HG03103 (cell line): ENCODE data around the gene INO80E.
"Not testable (repeated sequence)": the region's sequence is repeated elsewhere in the genome, so short reads cannot be mapped to it uniquely, and the experiment has no call there.

ENCODE experiments used
- ATAC-seq: cut with Tn5 transposase; IDR thresholded peaks from one replicate; pipeline ENCODE4 v1.9.1; 2021; ENCODE audit warnings: low read depth; ENCODE audit not compliant: unreplicated experiment

The INO80E gene

DNA sequence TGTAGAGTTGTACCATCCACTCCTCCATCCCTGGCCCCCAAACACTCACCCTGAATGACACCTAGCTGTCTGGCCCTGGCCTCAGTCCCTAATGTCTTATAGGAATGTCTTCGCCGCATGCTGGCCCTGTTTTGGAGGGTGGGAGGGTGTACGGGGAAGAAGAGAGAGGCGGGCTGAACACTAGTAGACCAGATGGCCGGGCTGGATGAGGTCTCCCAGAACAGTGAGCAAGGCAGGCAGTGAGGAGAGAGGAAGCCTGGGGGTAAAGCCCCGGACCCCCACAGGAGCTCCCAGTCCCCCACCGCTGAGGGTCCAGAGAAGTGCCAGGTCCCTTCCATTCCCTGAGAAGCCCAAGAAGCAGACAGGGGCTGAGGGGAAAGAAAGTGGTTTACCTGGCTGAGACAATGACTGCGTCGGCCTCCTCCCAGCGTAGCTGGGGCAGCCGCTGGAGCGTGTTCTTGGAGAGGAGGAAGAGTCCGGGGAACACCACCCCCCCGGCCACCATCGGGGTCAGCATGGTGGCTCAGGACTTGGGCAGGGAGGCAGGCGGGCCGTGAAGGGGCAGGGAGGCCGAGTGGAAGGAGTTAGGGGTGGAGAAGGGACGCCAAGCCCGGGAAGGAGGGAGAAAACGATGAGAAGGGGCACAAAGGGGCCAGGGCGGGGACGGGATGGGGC is 34.1 kb downstream of the INO80E start:
- ATAC-seq = no peak

DNA sequence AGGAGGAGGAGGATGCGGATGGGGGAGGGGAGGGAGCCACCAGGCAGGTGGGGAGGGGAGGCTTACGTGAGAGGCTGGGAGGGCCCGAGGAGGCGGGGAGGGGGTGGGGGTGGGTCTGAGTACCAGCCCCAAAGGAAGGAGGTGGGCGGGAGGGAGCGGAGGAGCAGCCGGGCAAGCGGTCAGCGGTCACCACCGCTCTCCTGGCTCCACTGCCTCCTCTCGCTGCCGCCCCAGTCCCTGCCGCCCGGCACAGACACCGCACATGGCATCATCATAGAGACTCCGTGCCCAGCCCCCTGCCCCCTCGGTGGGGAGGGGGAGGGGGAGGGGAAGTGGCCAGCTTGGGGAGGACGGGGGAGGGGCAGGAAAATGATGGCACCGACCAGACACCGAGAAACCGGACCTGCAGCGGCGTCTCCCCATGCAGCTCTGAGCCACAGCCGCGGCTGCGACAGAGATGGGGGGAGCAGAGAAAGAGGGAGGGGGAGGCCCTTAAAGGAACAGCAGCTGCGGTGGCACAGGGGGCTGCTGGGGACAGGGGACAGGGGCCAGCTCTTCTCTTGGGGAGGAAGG is 34.9 kb downstream of the INO80E start, which contains the start of gene TLCD3B:
TSS of gene TLCD3B (minus strand) at position 431 of the 573 bp plus-strand sequence. CDS start 744 bp downstream, outside the sequence.
- no peak for ATAC-seq

DNA sequence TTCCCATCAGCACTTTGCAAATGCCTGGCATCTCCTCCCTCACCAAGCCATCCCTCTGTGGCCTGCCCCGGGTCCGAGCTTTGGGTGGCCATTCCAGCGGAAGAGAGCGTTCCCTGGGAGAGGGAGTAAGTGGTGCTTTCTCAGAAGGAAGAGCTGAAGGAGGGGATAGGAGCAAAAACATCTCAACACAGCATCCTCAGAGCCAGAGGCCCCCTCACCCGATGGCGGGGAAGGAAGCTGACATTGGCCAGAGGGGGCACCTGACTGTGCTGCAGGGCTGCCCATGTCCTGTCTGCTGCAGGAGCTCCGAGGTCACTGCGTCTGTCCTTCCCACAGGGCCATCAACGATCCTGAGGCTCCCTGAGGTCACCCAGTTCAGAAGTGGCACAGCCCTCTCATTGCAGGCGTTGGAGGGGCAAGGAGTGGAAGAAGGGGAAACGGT is 35.5 kb downstream of the INO80E start:
- ATAC-seq = no peak

DNA sequence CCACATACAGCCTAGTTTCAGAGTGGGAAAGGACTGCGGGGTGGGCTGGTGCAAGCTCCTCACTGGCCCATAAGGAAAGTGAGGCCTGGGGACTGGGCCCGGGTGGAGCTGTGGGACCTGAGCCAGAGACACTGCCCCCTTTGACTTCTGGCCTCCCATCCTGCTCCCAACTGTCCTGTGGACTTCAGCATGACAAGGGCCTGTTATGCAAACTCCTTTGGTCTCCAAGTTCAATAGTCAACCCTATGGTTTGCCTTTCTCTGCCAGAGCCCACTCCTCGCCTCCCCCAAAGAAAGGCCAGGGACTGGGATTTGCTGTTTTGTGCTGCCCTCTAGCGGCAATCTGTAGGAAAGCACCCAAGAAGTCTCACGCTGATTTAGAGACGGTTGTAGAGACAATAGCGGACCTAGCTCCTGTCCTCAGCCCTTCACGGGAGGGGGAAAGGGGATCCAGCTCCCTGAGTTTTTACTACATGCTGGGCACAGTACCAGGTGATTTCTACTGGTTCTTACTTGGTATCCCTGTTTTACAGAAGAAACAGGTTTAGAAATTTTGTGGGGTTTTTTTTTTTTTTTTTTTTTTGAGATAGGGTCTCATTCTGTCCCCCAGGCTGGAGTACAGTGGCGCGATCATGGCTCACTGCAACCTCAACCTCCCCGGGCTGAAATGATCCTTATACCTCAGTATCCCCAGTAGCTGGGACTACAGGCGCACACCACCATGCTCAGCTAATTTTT is 36.2 kb downstream of the INO80E start:
- ATAC-seq = no peak

DNA sequence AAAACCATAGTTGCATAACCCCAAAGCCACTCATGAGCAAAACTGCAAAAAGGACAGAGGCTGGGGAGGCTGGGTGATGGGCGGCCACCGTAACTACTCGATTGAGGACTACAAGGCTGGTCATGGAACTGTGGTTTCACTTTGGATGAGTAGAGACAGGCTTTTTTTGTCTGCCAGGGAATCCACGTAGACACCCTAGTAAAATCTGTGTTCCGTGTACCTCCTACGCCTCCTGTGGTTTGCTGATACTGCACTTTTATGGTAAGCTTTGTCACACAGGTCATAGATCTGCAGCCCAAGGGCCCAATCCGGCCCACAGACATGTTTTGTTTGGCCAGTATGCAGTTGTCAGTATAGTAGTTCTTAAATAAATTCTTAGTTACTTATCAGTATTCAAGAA is 37.2 kb downstream of the INO80E start:
- no peak for ATAC-seq

DNA sequence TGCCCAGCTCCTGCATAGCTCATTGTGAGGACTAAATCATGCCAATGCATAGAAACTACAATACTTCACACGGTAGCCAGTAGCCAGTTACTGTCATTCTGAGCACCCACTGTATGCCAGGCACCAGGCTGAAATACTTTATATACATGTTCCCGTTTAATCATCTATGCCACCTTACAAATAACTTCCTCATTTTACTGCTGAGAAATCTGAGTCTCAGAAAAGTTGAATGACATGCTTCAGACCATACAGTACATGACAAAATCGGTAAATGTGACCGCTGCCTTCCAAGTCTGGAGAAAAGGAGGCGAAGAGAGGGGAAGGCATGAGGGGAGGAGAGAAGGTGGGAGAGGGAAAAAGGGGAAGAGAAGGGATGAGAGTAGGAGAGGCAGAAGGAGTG is 44.2 kb downstream of the INO80E start:
- ATAC-seq = no peak

DNA sequence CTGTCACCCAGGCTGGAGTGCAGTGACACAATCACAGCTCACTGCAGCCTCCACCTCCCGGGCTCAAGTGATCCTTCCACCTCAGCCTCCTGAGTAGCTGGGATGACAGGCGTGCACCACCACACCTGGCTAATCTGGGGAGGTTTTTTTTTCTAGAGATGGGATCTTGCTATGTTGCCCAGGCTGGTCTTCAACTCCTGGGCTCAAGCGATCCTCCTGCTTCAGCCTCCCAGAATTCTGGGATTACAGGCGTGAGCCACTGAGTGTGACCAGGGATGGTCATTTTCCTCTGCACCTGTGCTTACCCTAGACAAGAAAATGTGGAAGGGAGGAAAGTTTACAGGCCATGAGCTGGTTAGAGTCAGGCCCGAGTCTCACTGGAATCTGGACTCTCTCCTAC is 44.6 kb downstream of the INO80E start:
- ATAC-seq = not testable (repeated sequence)

DNA sequence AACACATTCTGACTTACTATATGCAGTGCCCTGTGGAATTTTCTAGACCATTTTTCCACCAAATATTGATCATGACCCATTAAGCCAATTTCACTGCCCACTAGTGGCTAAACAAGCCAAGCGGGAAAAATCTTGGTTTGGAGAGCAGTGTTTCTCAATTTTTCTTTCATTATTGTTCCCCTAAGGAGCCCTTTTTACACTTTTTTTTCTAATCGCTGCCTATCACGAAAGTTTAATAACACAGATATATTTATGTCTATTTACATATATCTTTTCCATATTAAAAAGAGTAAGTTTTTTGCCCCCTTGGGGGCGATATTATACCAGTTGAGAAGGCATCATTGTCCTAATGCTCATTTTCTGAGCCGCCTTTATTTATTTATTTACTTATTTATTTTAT is 45.8 kb downstream of the INO80E start:
- ATAC-seq = no peak

DNA sequence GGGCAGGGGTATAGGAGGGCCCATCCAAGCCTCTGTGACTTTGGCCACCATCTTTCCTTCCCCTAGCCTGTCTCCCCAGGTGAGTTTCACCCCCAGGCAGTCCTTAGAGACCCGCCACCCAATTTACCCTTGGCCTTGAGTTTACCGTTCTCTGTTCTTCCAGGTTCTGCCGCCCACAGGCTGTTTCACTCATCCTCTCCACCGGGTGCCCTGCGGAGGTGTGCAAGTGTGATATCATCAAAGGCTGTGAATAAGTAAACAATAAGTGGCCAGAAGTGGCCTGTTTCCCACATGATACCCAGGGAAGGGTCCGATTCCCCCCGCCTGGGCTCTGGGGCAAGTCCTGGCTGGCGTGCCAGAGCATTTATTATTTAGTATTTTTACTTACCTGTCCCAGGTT is 50.1 kb downstream of the INO80E start:
- no peak for ATAC-seq

DNA sequence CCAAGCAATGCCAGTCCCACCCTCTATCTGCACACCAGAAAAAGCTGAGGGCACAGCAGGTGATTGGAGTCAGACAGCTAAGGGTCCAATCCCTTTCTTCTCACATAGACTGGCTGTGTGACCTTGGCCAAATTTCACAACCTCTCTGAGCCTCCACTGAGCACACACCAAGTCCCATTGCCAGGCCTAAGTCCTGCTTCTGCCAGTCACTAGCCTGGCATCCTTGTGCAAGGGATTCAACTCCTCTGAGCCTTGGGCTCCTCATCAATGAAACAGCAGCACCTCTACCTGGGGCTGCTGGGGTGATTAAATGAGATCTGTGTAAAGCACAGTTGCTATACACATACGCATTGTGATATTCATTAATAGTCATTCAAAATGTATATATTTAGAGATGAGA is 50.5 kb downstream of the INO80E start:
- no peak for ATAC-seq

DNA sequence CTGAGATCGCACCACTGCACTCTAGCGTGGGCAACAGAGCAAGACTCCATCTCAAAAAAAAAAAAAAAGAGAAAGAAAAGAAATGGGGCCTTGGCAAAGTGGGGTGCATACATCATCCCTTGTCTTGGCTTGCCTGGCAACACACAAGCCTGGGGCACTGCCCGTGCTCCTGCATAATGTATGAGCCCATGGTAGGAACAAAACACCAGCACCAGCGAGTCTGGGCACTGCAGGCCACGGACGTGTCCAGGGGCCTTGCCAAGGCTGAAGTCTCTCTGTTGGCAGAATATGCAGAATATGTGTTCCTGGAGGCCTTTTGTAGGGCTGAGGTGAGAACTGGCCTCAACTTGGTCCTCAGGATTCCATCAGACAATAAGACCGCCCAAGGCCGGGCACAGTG is 53.8 kb downstream of the INO80E start:
- no peak for ATAC-seq

DNA sequence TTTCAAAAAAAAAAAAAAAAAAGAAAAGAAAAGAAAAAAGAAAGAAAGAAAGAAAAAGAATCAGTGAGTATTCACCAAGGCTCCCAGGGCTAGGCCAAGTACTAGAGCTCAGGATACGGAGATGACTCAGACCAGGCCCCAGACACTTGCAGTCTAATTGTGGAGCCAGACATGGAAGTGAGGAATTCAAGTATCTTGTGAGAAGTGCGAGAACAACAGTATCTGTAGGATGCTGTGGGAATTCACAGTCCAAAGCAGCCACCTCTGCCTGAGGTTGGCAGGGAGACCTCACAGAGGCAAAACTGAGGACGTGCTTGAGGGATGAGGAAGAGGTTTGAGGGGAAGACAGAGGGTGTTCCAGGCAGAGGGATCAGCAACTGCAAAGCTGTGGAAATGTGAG is 55.5 kb downstream of the INO80E start:
- no peak for ATAC-seq

DNA sequence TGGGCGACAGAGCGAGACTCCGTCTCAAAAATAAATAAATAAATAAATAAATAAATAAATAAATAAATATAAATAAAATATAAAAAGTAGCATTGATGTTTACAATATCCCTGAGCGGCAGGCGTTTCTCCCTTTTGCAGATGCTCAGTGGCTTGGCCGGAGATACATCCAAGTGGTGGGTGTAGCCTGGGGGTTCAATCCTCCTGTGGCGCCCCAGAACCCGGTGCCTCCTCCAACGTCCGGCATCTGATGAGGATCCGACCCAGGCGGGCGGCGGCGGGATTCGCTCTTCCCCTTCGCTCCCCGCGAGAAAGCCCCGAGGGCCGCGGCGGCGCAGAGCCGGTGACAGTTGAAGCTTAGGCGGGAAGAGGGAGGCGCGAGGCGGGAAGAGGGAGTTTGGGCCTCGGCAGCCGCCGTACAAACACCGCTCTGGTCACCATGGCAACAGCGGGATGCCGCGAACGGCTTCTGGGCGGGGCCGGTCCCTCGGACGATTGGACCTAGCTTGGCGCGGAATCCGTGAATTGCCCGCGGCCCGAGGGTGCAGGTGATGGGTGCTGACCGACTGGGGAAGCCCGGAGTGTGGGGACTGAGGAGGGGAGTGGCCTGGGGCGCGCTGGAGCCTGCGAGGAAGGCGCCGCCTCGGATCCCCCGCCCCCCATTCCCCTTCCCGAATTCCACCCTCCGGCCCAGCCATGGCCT is 56.8 kb downstream of the INO80E start:
- ATAC-seq = no peak

DNA sequence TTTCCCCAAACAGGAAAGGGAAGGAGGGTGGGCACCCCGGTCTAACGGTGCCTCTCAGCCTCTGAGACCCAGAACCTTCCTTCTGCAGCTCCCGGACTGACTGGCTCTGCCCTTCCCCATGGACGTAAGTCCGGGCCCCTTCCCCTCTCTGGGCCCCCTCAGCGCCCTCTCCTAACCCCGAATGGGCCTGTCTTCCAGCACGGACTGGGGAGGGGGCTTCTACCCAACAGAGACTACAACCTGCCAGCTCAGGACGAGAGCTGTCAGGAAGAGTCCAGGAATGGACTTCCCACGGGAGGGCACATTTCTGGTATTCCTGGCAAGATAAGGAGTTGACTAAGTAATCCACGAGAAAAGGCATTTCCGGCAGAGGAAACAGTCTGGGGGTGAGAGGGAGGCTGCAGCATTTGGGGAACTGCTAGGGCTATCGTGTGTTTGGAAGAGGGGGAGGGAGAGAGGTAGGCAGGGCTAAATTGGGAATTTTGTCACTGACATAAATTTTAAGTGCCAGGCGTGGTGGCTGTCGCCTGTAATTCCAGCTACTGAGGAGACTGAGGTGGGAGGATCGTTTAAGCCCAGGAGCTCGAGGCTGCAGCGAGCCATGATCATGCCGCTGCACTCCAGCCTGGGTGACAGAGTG is 57.5 kb downstream of the INO80E start:
- no peak for ATAC-seq

DNA sequence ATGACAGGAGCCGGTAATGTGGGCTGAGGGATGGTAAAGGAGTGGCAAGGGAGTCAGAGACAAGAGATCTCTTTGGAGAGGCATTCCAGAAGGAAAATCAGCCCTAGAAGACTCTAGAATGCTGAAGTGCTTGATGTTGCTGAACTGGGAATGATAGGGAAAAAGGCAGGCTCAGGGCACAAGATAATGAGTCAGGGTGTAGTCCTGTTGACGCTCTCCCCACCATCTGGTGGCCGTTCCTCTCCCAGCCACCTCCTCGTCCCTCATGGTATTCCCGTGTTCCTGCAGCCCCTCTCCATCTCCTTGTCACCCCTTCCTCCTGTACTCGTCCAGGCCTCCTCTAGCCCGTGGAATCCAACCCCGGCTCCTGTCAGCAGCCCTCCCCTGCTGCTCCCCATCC is 58.4 kb downstream of the INO80E start:
- ATAC-seq = no peak

DNA sequence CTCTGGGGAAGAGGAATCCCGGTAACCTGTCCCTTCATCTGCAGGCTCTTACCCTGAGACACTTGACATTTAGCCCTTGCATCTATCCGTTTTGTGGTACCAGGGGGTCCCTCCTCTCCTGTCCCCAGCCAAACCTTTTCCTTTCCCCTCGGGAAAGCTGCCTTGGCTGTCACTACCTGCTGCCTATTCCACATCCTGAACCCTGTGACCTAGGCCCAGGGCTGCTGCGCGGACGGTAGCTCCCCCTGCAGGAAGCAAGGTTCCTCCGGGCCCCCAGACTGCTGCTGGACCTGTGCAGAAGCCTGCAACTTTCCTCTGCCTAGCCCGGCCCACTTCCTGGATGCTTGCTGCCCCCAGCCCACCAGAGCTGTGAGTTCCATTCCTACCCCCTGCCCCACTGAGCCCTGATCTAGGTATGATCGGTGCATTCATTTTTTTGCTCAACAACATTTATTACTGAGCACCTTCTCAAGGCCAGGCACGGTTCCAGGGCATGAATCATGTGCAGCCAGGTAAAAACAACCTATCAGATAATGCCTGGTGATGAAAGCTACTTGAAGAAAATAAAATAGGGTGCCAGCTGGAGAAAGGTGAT is 59.0 kb downstream of the INO80E start:
- ATAC-seq = no peak
